Brain microvascular endothelial cell (primary cell): ENCODE measurements around the gene C11orf98.
A peak's percentile ranks its signal among the peaks of the same experiment; 100 is the strongest.
"Not testable (repeated sequence)": the region's sequence is repeated elsewhere in the genome, so short reads cannot be mapped to it uniquely, and the experiment has no call there.

Source experiments
- DNase-seq: peaks from one replicate; pipeline ENCODE4 v3.0.0-alpha.2; 2020
- H3K27ac ChIP-seq: fragments of 250-450 bp; sonication (Bioruptor Pico); 2 replicates; pipeline ENCODE4 v1.5.1; 2020; ENCODE audit warnings: mild to moderate bottlenecking, moderate library complexity
- H3K27me3 ChIP-seq: fragments of 250-450 bp; sonication (Bioruptor Pico); replicated peaks from 2 replicates; pipeline ENCODE4 v1.5.1; 2020; ENCODE audit warnings: mild to moderate bottlenecking
- H3K36me3 ChIP-seq: fragments of 250-450 bp; sonication (Bioruptor Pico); replicated peaks from 2 replicates; pipeline ENCODE4 v1.5.1; 2020; ENCODE audit warnings: mild to moderate bottlenecking
- H3K4me3 ChIP-seq: 2 replicates; pipeline ENCODE4 v1.5.1; 2011; ENCODE audit warnings: low read depth, mild to moderate bottlenecking, control low read depth, low read length, moderate library complexity
- in situ Hi-C: cut with HindIII; loops from 2 replicates; pipeline ENCODE4 v1.10.0; 2017; ENCODE audit warnings: low sequenced_read_pairs, low pct_ligation_motif_present
- TF ChIP-seq, protein P1 (sequence below): IDR thresholded peaks from 2 replicates; pipeline ENCODE4 v1.5.1; 2011; ENCODE audit warnings: low read depth, mild to moderate bottlenecking, moderate library complexity, low read length, control low read depth, inconsistent platforms; ENCODE audit errors: missing control alignments

The C11orf98 gene

DNA sequence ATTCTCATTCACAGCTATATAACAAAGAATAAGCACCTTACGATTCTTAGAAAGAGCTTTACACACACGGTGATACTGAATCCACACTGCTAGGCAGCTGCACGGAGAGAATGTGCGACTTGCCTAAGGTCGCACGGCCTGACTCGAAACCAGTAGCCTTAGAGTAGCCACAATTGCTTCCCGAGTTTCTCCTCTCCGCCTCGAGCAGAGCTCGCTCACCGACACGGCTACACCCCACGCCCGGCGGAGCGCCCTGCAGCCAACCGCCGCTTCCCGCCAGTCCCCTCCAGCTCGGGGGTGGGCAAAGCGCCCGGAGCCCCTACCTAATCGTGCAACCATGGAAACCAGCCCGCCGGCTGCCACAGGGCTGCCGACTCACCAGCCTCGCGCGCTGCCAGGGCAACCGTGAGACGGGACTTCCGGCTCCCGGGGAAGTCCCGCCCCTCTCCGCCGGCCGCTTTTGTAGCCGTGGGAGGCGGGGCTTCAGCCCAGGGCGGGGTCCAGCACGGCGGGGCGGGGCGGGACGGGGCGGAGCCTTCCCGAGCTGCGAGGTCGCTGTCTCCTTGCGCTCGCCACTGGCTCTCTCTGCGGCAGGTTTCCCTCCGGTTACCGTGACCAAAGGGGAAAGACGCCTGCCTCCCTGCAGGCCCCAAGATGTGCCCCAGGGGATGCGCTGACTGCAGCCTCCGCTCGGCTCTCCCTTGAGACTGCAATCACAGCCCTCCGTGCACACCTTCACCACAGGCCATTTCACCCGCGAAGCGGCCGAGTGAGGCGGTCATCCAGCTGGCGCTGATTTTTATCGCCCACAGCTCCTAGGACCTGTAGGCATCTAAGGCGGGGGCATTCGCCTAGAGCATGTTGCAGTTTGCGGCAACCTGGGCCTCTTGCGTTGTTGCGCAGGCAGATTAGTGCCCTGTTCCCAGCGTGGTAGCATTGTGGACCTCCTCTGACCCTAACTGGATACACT is 41.2 kb upstream of the C11orf98 start:
- TF ChIP-seq, protein P1, sequence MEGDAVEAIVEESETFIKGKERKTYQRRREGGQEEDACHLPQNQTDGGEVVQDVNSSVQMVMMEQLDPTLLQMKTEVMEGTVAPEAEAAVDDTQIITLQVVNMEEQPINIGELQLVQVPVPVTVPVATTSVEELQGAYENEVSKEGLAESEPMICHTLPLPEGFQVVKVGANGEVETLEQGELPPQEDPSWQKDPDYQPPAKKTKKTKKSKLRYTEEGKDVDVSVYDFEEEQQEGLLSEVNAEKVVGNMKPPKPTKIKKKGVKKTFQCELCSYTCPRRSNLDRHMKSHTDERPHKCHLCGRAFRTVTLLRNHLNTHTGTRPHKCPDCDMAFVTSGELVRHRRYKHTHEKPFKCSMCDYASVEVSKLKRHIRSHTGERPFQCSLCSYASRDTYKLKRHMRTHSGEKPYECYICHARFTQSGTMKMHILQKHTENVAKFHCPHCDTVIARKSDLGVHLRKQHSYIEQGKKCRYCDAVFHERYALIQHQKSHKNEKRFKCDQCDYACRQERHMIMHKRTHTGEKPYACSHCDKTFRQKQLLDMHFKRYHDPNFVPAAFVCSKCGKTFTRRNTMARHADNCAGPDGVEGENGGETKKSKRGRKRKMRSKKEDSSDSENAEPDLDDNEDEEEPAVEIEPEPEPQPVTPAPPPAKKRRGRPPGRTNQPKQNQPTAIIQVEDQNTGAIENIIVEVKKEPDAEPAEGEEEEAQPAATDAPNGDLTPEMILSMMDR = no peak
- no peaks in the 10 kb centered on the region for H3K27me3 ChIP-seq
- peaks cover 15% of the 10 kb centered on the region for H3K36me3 ChIP-seq
- H3K4me3 ChIP-seq = peak overlapping the region; percentile 79
- in situ Hi-C loops = no loop called here
- peak; percentile 89 for DNase-seq
- H3K27ac ChIP-seq = peak overlapping the region; percentile 48

DNA sequence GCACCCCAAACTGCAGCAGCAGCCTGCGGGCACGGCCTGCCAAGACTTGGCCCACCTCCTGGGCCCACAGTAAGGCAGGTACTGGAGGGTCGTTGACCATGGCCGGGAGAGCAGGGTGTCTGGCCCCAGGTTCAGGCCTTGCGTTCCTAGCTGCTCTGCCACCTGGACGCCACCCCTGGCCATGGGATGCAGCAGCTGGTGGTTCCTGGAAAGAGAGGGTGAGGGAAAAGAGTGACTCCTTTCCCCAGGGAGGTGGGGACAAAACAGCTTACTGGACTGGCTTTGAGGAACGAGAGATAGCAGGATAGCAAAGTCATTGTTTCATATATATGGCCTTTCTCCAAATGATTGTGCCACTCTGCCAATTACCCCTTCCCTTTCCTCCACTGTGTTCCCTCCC is 40.4 kb upstream of the C11orf98 start:
- Histone ChIP-seq H3K36me3 (peaks cover 14% of the 10 kb centered on the region), H3K4me3 (peak overlapping the region; percentile 79), H3K27ac (peak overlapping the region; percentile 48), H3K27me3 (no peaks in the 10 kb centered on the region)
- in situ Hi-C loops = no loop called here
- no peak for DNase-seq
- TF ChIP-seq, protein P1 = no peak

DNA sequence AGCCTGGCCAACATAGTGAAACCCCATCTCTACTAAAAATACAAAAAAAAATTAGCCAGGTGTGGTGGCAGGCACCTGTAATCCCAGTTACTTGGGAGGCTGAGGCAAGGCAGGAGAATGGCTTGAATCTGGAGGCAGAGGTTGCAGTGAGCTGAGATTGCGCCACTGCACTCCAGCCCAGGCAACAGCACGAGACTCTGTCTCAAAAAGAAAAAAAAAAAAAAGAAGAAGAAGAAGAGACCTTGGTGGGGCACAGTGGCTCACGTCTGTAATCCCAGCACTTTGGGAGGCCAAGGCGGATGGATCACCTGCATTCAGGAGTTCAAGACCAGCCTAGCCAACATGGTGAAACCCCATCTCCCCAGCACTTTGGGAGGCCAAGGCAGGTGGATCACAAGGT is 38.9 kb upstream of the C11orf98 start:
- DNase-seq, H3K4me3 ChIP-seq, H3K27ac ChIP-seq, in situ Hi-C loops, H3K27me3 ChIP-seq: not testable (repeated sequence)
- H3K36me3 ChIP-seq = peaks cover 14% of the 10 kb centered on the region

DNA sequence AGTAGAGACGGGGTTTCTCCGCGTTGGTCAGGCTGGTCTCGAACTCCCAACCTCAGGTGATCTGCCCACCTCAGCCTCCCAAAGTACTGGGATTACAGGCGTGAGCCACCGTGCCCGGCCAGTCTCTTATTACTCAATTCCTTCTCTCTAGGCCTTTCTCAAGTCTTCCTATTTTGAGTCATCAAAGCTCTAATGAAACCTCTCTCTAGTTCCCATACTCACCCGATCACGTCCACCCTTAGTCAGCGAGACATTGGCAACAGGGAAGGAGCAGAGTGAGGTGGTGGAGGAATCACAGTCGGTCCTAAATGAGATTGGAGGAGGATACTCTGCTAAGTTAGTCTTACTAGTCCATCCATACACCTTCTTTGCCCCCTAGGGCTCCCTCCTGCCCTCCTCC is 37.2 kb upstream of the C11orf98 start:
- peaks cover 14% of the 10 kb centered on the region for H3K36me3 ChIP-seq
- in situ Hi-C loops = no loop called here
- no peak for DNase-seq
- no peaks in the 10 kb centered on the region for H3K27me3 ChIP-seq
- H3K4me3 ChIP-seq = no peak overlapping the region
- TF ChIP-seq, protein P1 = no peak
- H3K27ac ChIP-seq = no peak overlapping the region

DNA sequence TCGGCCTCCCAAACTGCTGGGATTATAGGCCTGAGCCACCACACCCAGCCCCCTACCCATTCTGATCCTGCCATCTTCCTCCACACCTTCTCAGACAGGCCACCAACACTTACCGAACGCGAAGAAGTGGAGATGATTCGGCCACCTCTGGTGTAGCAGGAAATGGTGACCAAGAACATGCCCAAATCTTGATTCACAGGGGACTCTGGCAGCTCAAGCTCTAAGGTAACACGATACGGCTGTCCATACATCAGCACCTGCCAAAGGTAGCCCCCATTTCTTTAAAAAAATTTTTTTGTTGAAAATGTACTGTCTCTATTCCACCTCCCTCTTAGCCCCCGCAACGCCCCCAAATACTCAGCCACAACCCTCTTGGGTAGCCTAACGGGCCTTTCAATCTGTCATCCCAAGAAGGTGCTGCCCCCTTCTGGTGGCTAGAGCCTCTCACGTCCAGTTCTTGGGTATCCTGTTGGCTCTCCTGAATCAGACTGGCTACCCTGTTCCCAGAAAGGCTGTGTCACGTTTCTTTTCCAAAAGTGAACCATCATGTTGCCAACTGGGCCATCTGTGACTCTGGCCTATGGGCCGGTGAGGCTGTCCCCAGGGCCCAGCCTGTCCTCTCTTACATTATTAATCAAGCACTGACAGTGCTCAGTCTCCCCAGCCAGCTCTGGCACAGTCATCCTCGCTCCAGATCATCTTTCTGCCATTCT is 29.6 kb upstream of the C11orf98 start:
- TF ChIP-seq, protein P1 = peak; percentile 91
- no peaks in the 10 kb centered on the region for H3K27me3 ChIP-seq
- H3K36me3 ChIP-seq = peaks cover 31% of the 10 kb centered on the region
- peak; percentile 72 for DNase-seq
- no peak overlapping the region for H3K4me3 ChIP-seq
- in situ Hi-C loops = no loop called here
- no peak overlapping the region for H3K27ac ChIP-seq

DNA sequence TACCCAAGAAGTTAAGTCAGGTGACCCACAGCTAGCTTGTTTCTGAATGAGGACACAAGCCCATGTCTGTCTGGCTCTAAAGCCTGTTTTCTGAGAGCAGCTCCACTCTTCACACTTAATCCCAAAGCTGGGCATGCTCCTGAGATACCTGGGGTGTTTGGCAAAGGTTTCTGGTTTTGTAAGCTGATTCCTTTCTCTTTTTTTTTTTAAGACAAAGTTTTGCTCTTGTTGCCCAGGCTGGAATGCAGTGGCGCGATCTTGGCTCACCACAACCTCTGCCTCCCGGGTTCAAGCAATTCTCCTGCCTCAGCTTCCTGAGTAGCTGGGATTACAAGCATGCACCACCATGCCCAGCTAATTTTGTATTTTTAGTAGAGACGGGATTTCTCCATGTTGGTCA is 28.6 kb upstream of the C11orf98 start:
- in situ Hi-C loops, H3K27me3 ChIP-seq, DNase-seq, H3K4me3 ChIP-seq, H3K27ac ChIP-seq: not testable (repeated sequence)
- peaks cover 31% of the 10 kb centered on the region for H3K36me3 ChIP-seq
